WTC11 (cell line): Measurements from ENCODE around the gene PTPRJ.

Experiments
- ATF6 ChIP-seq: sonication (generic); formaldehyde crosslinking; IDR thresholded peaks from 2 replicates; pipeline ENCODE4 v1.8.1; 2023; ENCODE audit warnings: mild to moderate bottlenecking, missing genetic modification reagents
- CTCF ChIP-seq: fragments of 200-600 bp; IDR thresholded peaks from 2 replicates; pipeline ENCODE4 v1.8.0; 2022; ENCODE audit warnings: antibody characterized with exemption
- E2F5 ChIP-seq: sonication (generic); formaldehyde crosslinking; IDR thresholded peaks from 2 replicates; pipeline ENCODE4 v1.8.1; 2022; ENCODE audit warnings: mild to moderate bottlenecking, moderate library complexity, missing genetic modification reagents
- MAX ChIP-seq: sonication (generic); formaldehyde crosslinking; IDR thresholded peaks from 2 replicates; pipeline ENCODE4 v1.8.0; 2022; ENCODE audit warnings: mild to moderate bottlenecking, missing genetic modification reagents
- NR2C2 ChIP-seq: sonication (generic); formaldehyde crosslinking; IDR thresholded peaks from 2 replicates; pipeline ENCODE4 v1.8.0; 2022; ENCODE audit warnings: mild to moderate bottlenecking, missing genetic modification reagents
- ZNF232 ChIP-seq: sonication (generic); formaldehyde crosslinking; IDR thresholded peaks from 2 replicates; pipeline ENCODE4 v1.8.0; 2022; ENCODE audit warnings: mild to moderate bottlenecking, missing genetic modification reagents
- TF ChIP-seq, protein P1 (sequence below): sonication (generic); formaldehyde crosslinking; IDR thresholded peaks from 2 replicates; pipeline ENCODE4 v1.8.1; 2022; ENCODE audit warnings: mild to moderate bottlenecking, missing genetic modification reagents, moderate library complexity, borderline replicate concordance

GRCh38 chr11:47948137-47948536 lies 32.2 kb upstream of the PTPRJ start:
- no peak for TF ChIP-seq CTCF
- TF ChIP-seq, protein P1, sequence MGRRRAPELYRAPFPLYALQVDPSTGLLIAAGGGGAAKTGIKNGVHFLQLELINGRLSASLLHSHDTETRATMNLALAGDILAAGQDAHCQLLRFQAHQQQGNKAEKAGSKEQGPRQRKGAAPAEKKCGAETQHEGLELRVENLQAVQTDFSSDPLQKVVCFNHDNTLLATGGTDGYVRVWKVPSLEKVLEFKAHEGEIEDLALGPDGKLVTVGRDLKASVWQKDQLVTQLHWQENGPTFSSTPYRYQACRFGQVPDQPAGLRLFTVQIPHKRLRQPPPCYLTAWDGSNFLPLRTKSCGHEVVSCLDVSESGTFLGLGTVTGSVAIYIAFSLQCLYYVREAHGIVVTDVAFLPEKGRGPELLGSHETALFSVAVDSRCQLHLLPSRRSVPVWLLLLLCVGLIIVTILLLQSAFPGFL (CRISPR knock-in tag), result no peak
- no peak for TF ChIP-seq ZNF232 (CRISPR knock-in tag)
- TF ChIP-seq NR2C2 (CRISPR knock-in tag), result no peak
- TF ChIP-seq MAX (CRISPR knock-in tag), result no peak
- TF ChIP-seq E2F5 (CRISPR knock-in tag), result no peak
- no peak for TF ChIP-seq ATF6 (CRISPR knock-in tag)
